GM21576 (cell line): ENCODE data around the gene HOXB5.

Experiments used
- ATAC-seq: cut with Tn5 transposase; IDR thresholded peaks from one replicate; pipeline ENCODE4 v1.9.1; 2021; ENCODE audit warnings: mild to moderate bottlenecking, moderate library complexity; ENCODE audit not compliant: unreplicated experiment

HOXB5 gene

DNA sequence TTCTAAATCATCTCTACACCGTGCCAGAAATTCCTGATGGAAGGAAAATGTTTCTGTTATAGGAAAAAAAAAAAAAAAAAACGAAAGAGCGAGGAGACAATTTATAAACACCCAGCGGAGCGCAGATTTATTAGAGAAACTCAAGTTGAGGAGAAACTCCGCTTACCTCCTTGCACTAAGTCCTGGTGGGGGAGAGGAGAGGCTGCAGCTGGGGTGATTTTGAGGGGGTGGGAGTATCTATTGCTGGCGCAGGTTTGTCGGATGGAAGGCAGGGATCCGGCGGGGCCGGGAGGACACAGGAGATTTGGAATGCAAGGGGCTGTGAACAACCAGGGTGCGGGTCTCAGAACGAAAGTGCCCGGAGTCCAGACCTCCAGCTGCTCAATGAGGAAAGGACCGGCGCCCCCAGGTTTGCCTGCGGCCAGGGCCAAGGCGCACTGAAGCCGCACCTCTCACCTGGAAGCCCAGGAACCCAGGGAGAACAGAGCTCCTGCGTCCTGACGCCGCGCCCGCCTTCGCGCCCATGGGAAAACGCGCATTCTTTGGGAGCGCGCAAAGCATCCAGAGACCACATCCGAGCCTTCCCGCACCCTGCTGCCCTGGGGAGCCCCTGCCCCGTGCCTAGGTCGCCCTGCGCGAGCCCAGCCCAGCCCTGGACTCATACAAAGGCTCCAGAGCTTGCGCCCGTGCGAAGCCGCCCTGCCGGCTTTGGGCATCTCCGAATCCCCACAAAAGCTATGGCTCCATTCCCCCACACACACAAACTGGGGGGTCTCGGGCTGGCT is 24.1 kb upstream of the HOXB5 start:
- ATAC-seq: no peak

DNA sequence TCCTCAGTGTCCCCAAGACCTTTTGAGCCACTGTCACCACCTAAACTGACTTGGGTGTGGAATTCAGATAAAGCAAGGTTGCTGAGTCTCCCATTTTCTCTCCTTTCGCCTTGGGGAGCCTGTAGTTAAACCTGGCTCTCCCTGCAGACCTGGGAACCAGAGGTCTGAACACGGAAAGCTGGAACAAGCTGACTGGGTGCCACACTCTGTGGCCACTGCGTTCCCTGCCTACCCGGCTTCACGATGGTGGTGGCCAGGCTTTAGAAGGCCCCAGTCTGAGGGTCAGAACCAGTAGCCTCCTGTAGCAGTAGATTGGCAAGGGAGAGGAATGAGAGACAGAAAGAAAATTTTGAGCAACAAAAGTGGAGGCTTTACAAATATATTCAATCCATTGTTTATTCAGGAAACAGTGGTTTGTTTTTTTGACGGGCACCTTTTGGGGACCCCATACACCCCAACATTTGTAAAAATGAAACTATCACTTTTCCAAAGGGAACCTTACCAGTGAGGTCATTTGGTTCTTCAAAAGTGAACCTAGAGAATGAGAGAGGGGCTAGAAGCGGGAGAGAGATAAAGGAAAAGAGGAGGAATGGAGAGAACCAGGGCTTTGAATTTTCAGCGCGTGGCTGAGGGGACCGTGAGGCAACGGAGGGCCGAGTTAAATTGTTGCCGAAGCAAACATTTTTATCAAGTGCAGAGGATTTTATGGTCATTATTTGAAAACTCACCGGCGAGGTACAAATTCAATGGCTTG is 23.3 kb upstream of the HOXB5 start:
- no peak for ATAC-seq

DNA sequence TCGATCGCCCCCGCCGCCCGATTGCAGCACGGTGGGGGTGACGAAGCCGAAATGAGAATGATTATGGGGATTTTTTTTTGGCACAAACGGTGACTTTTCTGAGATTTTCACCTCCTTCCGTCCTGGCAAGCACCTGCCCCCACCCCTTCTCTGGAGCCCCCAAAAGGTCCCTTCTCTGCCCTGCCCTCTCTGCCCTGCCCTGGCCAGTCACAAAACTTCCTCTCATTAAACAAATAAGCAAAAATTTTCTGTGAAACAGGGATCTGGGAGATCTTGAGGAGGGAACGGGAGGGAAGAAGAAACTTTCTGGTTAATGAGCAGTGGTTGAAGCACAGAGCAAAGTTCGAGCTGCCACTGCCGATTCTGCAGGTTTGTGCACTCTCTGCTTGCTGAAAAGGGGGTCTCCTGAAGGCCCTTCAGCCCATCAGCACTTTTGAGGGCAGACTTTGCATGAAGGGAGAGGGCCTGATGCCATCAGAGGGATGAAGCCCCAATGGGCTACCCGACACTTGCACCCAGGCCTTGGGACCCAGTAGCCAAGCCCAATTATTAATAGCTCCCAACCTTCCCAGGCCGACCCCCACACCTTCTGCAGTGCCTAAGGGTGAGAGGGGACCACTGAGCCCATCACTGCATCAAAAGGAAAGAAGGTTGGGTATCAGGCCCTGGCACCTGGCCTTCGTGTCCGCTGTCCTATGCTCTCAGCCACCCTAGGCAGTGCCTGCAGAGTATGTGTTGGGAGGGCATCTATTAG is 22.6 kb upstream of the HOXB5 start:
- ATAC-seq: no peak

DNA sequence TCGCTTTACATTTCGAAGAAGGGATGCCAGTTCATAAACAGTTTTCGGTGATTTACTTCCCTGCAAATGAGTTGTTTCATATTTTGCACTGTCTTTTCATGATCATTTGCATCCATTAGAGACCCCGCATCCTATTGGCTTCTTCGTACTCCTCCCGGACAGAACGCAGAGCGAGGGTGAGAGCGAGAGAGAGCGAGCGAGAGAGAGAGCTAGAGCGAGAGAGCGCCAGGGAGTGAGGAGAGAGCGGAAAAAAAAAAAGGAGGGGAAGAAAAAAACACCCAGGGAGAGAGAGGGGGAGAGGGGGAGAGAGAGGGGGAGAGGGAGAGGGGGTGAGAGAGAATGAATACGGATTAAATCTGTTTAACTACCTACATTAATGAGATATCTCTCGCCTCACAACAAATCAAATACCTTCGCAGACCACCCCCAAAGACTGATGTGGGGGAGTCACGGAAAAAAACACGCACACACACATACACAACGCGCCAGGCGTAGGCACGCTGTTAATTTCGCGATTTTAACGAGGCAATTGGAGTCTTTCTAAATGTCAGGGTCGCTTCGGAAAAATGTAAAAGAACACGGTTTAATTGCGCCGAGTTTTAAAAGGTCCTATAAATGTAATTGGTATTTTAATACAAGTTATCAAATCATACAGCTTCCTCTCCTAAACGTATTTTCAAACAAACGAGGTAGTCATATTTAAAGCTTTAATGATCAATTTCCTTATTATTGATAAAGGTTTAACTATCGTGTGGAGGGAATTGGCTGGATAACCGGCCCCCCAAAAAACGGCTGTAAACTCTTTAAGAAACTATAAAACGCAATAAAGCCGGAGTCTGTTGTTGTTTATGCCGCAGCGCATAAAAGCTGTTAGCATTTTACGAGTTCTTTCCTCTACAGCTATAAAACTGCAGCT is 21.7 kb upstream of the HOXB5 start, which contains the start of gene HOXB8:
HOXB8 (minus strand) TSS at position 246 of the 916 bp plus-strand sequence. CDS start 588 bp downstream, outside the sequence.
- ATAC-seq: no peak

DNA sequence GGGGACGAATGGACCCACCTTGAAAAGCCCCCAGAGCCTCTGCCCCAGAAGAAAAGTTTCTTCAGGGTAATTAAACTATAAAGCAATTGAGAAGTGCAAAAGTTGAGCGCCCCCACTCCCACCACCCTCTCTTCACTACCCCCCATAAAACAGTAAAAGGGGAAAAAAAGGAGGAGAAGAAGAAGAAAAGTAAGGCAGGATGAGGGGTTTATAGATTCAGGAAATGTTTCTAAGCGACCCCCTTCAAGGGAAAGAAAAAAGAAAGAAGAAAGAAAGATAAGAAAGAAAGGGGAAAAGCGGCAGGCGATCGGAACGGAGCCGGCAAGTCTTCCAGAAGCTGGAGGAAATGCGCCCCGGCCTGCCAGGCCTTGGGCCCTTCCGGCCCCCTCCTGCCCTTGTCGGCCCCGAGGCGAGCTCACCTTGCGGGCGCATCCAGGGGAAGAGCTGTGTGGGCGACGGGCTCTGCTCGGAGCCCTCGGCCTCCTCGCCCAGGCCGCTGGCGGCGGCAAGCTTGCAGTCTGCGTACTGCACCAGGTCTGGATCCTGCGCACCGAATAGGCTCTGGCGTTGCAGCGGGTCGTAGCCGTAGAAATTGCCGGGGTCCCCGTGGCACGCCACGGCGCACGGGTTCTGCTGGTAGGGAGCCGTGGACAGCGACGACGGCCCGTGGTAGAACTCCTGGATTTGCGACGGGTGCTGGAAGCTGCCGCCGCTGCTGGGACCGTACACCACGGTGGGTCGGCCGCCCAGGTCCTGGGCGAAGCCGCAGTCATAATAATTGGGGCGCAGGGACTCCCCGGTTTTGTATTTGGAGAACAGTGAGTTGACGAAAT is 20.5 kb upstream of the HOXB5 start:
- no peak for ATAC-seq

DNA sequence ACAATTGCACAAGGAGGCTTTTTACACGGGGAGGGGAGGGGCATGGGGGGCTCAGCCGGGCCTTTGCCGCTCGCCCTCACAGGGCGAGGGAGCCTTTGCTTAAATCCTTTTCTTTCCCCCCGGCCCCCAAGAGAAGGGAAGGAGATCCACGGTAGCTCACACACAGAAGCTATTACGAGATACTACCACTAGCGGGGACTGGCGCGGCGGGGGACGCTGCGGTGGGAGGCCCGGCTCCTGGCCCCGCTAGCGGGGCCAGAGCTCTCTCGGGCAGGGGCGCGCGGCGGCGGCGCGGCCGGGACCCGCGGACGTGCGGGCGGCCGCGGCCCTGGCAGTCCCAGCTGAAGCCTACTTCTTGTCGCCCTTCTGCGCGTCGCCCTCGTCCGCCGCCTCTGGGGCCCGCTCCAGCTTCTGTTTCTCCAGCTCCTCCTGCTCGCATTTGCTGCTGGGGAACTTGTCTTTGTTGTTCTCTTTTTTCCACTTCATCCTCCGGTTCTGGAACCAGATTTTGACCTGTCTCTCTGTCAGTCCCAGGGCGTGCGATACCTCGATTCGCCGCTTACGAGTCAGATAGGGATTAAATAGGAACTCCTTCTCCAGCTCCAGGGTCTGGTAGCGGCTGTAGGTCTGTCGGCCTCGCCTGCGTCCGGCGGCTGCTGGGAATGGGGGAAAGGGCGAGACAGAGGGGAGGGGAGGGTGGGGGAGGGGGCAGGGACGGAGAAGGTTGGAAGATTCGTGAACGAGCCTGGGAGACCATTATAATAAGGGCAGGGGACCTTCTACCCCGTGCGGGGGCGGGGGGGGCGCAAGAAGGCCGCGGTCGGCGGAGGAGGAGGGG is 19.5 kb upstream of the HOXB5 start:
- ATAC-seq: no peak

DNA sequence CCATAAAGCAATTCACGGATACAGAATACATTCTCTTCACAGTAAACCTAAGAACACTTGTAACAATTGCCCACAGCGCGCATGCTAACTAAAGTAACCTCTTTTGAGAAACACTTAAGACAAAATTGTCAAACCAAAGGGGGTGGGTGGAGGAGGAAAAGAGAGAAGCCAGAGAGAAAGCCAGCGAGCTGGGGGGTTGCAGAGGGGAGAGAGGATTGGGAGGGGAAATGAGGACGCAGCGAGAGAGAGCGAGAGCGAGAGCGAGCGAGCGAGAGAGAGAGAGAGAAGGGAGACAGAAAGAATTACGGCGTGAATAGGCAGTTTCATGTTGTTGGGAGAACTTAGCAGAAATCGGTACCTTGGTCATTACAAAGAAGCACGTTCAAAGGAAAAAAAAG is 18.9 kb upstream of the HOXB5 start:
- no peak for ATAC-seq

DNA sequence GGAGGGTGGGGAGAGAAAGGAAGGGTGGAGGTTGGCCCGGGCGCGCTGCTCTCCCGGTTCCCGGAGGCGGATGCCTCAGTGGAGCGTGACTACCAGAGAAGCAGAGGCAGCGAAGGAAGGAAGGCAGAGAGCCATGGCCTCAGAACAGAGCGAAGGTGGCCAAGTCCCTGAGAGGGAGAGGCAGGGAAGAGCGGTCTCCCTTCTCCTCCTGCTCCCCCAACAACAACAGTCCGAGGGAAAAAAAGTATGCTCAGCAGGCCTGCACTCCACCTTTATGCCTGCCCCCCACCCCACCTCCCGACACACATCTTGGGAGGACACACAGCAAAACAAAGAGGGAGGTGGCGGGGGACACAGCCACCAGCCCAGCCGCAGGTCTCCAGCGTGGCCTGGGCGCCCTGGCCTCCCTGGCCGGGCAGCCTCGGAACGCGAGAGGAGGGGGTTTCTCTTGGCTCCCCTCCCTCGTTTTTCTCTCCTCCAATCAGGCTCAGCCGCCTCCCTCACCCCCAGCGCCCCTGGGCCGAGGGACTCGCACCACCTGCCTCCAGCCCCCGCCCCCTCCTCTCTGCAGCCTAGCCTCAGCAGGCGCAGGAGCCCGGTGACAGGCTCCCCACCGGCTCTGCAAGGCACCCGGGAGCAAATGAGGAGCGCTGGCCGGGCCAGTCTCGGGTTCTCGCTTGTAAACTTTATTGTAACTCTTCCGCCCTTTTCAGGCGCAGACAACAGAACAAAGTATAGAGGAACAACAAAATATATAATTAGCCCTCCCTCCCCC is 18.3 kb upstream of the HOXB5 start:
- no peak for ATAC-seq

DNA sequence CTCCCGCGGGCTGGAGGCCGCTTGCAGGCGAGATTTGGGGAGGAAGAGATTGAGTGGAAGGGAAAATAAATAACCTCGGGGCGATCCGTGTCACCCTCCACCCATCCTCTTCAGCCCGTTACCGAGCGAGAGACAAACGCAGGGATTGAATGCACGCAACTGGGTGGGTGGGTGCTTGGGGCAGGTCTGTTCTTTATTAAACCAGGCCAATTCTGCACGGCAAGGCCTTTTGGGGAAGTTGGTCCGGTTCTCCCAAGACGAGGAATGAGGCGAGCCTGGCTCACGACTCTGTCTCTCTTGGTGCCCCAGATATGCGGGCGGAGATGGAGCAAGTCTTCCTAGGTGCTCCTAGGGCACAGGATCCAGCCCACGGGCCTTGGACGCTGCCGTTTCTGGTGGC is 17.6 kb upstream of the HOXB5 start:
- no peak for ATAC-seq

DNA sequence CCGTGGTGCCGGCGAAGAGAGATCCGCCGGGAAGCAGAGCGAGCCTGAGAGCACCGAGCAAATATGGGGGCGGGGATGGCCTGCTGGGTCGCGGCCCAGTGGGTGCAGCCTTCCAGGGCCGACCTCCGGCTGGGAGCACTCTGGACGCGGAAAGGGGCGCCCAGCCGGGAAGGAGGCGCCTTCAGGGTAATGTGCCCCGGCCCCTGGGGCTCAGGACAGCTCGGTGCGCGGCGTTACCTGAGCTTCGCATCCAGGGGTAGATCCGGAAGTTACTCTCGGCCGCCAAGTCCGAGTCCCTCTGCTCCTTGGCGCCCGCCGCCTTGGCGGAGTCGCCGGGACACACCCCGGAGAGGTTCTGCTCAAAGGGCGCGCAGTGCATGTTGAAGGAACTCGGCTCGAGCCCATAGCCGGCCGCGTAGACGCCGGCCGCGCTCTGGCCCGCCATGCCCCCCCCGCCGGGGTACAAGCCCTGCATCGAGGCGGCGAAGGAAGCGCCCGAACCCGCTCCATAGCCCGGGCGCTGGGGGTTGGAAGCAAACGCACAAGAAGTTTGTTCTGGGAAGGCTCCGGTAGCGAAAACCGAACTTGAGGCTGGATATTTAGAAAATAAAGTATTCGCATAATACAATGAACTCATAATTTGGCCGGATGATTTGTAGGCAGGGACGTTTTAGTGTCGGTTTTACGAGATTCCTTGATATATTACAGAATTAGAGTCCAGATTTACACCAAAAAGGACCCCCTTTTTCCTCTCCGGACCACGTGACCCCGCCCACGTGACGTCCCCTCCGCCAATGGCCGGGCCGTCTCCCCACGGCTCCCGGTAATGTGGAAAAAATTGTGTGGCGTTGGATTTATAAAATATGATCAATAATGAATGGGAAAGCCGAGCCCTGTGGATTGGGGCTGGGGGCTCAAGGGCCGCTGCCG is 17.0 kb upstream of the HOXB5 start, which contains the start of gene HOXB7:
HOXB7 (minus strand) TSS at position 736 of the 930 bp plus-strand sequence; CDS start at position 637, 99 bp downstream.
- ATAC-seq: no peak

DNA sequence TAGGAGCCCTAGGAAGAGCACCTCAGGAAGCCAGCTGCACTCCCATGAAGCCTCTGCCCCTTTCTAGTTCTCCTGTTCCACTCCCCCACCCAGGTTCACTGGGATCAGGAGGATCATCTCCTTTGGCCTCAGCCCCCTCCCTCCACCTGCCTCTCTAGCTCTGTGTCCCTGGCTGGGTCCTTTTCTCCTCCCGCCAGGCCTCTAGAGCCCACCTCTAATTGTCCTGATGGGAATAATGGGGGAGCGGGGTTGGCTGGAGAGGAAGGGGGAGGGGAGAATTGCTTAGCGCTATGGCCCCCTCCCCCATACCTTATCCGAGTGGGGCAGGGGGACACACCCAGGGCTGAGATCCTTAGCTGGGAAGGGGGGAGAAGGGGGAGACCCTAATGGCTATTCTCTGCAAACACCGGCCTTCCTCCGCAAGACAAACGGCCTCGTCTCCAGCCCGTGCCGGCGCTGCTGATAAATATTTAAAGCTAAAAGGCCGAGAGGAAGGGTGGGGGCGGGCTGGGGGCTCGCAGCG is 16.2 kb upstream of the HOXB5 start:
- no peak for ATAC-seq

DNA sequence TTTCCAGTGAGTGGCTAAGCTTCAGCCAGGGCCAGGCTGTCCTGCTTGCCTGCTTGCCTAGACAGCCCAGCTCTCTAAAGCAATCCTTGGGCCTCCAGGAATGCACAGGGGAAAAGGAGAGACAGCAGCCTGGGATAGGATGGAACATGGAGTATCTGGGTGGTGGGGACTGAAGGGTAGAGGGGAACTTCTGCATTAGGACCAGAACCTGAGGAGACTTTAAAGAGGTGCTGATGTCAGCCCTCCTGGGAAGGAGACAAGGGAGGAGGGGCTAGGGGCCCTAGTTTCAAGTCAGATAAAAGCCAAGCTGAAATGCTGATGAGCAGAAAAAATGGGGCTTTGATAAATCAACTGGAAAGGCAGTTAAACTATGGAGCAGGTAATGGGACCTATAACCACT is 15.5 kb upstream of the HOXB5 start:
- ATAC-seq: no peak

DNA sequence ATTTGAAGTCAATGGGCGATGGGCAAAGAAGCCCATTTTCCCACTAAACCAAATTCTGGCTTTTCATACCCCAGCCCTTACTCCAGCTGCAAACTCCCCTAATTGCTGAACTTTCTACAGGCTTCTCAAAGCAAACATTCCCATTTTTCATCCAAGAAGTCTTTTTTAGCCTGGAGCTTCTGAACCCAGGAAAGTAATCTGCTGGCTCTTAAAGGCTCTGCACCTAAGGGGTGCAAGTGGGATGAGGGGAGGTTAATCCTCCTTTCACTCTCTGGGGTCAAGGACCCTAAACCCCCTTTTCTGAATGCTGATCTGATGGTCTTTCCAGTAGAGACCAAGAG is 14.9 kb upstream of the HOXB5 start:
- no peak for ATAC-seq

DNA sequence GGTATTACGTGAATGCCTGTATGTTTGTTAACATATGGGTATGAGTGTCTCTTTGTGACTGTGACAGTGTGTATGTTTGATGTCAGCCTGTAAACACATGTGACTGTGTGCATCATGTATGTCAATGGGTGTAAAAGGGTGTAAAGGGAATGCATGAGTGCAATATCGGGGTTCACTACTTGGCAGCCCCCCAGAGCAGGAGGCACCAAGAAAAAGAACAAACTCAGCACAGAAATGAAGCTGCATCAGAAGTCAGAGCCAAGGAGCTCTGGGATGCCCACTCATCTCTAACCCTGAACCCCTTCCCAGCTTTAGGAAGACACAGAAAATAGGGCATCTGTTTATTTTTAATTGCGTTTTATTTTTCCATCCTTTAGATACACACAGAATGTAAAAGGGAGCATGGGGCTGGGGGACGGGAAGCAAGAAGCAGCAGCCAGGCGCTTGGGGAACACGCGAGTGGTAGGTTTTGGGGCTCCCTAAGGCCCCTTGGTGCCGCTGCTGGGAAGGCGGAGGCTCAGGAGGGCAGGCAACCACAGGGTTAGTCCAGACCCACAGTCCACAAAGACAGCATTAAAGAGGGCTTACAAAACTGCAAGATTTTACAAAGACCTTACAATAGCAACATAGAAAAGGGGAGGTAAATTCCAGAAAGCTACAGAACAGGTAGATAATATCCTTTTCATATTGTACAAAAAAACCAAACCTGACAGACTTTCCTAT is 13.5 kb upstream of the HOXB5 start:
- no peak for ATAC-seq

DNA sequence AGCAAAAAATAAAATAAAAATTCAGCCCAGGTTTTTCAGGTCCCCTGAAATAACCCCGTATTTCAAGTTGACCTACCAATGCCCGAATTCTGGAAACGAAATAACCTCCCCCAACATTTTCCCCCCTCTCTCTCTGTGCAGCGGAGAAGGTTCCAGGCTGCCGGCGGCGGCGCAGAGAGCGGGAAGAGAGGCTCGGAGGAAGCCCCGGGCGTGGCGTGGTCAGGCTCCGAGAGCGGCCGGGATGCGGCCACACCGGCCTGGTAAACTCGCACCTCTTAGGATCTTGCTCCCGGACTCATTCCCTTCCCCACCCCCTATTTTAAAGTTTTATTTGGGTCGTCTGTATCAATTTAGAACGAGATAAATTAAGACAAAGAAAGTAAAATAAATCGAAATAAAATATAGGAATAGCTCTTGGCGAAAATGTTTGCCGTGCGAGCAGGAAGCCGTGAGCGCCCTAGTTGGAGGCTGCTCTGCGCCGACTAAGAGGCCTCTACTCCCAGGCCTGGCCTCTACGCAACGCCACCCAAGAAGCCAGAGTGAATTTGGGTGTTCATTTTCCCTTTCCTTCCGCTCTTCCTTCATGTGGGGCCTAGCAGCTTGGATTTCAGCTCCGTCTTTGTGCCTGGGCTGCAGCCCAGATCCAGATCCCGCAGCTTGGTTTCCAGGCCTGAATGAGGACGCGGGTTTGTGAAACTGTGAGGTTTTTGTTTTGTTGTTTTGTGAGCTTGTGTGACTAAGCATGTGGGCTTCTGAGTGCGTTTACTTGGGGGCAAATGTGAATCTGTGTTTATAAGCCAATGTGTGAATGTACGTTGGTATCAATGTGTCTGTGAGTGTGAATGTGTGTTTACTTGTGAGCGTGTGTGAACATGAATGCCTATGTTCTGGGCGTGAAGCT is 12.7 kb upstream of the HOXB5 start:
- ATAC-seq: no peak
